ENCODE data around the gene LHPP.

DNA sequence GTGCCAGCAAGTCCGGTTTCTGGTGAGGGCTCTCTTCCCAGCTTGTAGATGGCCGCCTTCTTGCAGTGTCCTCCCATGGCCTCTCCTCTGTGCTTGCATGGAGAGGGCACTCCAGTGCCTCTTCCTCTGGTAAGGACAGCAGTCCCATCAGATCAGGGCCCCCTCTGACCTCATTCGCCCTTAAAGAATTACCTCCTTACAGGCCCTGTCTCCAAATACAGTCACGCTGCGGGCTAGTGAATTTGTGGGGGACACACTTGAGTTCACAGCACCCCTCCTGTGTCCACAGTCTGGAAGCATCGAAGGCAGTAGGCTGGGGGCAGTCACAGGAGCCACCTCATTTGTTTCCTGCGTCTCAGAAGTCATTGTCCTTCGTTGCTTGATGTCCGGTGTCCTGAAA lies 54.6 kb downstream of the LHPP start:
- TF ChIP-seq GATA3 (IDR thresholded peaks at IDR 0.05; ENCODE audit: low read depth, low read length): no peak
- TF ChIP-seq GATA2 (IDR thresholded peaks at IDR 0.05; ENCODE audit: low read depth, low read length): no peak

Measured in SH-SY5Y (cell line).